ENCODE results near the gene WNK1. TPM values are rescaled to one million over a fixed set of nuclear protein-coding genes. Genes with fewer than 3 reads are reported as not detected.

WNK1 gene
- total RNA-seq, 4 donors from 2014 or later = 168 to 223 (median 204) TPM

DNA sequence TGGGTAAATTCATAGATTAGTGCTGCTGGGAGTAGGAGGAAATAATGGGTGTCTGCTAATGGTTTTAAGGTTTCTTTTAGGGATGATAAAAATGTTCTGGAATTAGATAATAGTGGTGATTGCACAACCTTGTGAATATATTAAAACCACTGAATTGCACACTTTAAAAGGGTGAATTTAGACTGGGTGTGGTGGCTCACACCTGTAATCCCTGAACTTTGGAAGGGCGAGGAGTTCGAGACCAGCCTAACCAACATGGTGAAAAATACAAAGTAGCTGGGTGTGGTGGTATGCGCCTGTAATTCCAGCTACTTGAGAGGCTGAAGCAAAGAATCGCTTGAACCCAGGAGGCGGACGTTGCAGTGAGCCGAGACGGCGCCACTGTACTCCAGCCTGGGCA lies 195.9 kb downstream of the WNK1 start:
- TF ChIP-seq, protein P1, sequence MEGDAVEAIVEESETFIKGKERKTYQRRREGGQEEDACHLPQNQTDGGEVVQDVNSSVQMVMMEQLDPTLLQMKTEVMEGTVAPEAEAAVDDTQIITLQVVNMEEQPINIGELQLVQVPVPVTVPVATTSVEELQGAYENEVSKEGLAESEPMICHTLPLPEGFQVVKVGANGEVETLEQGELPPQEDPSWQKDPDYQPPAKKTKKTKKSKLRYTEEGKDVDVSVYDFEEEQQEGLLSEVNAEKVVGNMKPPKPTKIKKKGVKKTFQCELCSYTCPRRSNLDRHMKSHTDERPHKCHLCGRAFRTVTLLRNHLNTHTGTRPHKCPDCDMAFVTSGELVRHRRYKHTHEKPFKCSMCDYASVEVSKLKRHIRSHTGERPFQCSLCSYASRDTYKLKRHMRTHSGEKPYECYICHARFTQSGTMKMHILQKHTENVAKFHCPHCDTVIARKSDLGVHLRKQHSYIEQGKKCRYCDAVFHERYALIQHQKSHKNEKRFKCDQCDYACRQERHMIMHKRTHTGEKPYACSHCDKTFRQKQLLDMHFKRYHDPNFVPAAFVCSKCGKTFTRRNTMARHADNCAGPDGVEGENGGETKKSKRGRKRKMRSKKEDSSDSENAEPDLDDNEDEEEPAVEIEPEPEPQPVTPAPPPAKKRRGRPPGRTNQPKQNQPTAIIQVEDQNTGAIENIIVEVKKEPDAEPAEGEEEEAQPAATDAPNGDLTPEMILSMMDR (IDR thresholded peaks at IDR 0.05 in 4 of 5, conservative IDR thresholded peaks at IDR 0.05 in 1 of 5) = no peak
- TF ChIP-seq POLR2A (IDR thresholded peaks at IDR 0.05) = no peak
- intact Hi-C loops (cut with DNase I; ENCODE audit: low total_unique reads) (loop anchor here (2.0 to 10.0 kb wide), 2 partner anchors 43 to 657 kb away; partner anchors contain the start of gene ERC1), in situ Hi-C loops (cut with MboI; ENCODE audit: low sequenced_read_pairs in 4 of 4) (loop anchor here in 1 of 4 donors (5.0 kb wide), 1 partner anchor 126 kb away; no protein-coding TSS in a partner anchor)
- no peaks in the 10 kb centered on the region for H3K27me3 ChIP-seq
- DNase-seq = no peak
- H3K27ac ChIP-seq = peak overlapping the region; percentile 91 to 97 (median 94)
- H3K36me3 ChIP-seq = no peaks in the 10 kb centered on the region
- H3K9me3 ChIP-seq = no peaks in the 10 kb centered on the region
- H3K4me3 ChIP-seq = peak overlapping the region; percentile 78 to 94 (median 92)
- no peak for ATAC-seq
- peaks cover 27 to 32% of the 10 kb centered on the region in 2 donors for H3K4me1 ChIP-seq

DNA sequence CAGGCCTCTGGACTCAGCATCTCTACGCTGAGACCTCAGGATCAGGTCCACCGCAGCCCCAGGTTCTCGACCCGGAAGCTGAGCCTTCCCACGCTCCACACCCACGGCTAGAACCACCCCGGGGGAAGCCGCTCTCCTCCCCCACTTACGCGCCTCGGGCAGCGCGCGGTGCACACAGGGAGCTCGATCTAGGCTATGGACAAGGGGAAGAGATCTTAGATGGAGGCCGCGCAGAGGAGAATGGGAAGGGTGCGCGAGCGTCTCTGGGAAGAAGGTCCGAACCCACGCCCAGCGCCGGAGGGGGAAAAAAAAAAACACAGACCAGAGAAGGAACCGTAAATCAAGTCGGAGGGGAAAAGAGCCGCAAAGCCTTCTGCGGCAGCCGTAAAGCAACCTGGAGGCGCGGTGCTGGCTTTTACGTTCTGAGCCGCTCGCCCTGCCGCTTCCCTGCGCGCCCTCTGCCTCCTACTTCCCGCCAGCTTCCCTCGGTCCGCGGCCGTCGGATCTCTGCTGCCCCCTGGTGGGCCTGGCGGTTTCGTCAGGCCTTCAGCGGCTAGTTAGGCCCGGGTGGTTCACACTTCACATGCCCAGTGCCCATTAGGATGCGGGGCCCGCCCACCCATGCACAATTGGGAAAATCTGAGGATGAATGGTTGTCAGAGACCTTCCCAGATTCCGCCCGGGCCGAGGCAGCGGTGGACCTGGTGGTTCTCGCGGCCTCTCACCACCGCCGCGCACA lies 197.2 kb downstream of the WNK1 start, which contains the start of gene RAD52:
Gene RAD52 (minus strand): TSS at position 242 of the 739 bp plus-strand sequence. CDS start 16,636 bp downstream, outside the sequence.
- peak within 1 kb of the TSS; percentile 78 to 94 (median 92) for H3K4me3 ChIP-seq
- in situ Hi-C loops (cut with MboI; ENCODE audit: low sequenced_read_pairs in 4 of 4) = loop anchor here (5.0 to 25.0 kb wide), 6 partner anchors 127 to 387 kb away; no protein-coding TSS in a partner anchor
- H3K4me1 ChIP-seq = peaks cover 16 to 25% of the 10 kb centered on the region in 2 donors
- ATAC-seq (peak; percentile 92 to 94), DNase-seq (peak; percentile 96 to 98)
- no peaks in the 10 kb centered on the region for H3K9me3 ChIP-seq
- H3K27me3 ChIP-seq = no peaks in the 10 kb centered on the region
- peak within 1 kb of the TSS; percentile 91 to 97 (median 94) for H3K27ac ChIP-seq
- TF ChIP-seq, protein P1 (IDR thresholded peaks at IDR 0.05 in 4 of 5, conservative IDR thresholded peaks at IDR 0.05 in 1 of 5) = peak; percentile 96 to 100 (median 99)
- TF ChIP-seq POLR2A (IDR thresholded peaks at IDR 0.05) = peak; percentile 81 to 88
- no peaks in the 10 kb centered on the region for H3K36me3 ChIP-seq
- intact Hi-C loops (cut with DNase I; ENCODE audit: low total_unique reads) = loop anchor here (1.0 to 10.0 kb wide), 6 partner anchors 41 to 655 kb away; partner anchors contain the start of gene ERC1

DNA sequence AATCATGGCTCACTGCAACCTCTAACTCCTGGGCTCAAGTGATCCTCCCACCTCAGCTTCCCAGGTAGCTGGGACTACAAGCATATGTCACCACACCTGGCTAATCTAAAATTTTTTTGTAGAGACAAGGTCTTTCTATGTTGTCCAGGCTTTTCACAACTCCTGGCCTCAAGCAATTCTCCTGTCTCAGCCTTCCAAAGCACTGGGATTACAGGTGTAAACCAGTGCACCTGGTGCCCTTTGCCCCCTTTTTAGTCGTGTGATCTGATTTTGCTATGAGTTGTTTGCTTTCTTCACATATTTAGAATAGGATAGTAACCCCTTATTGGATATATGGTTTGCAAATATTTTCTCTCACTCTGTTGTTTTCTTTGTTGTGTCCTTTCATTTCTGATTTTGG lies 198.8 kb downstream of the WNK1 start:
- H3K27ac ChIP-seq = no peak overlapping the region
- no peaks in the 10 kb centered on the region for H3K36me3 ChIP-seq
- in situ Hi-C loops (cut with MboI; ENCODE audit: low sequenced_read_pairs in 4 of 4) (loop anchor here (5.0 to 25.0 kb wide), 5 partner anchors 136 to 389 kb away; no protein-coding TSS in a partner anchor), intact Hi-C loops (cut with DNase I; ENCODE audit: low total_unique reads) (loop anchor here (5.0 kb wide), 1 partner anchor 631 kb away; no protein-coding TSS in a partner anchor)
- DNase-seq = no peak
- ATAC-seq = no peak
- H3K4me1 ChIP-seq = peaks cover 14 to 20% of the 10 kb centered on the region in 2 donors
- no peak overlapping the region for H3K4me3 ChIP-seq
- TF ChIP-seq, protein P1 (IDR thresholded peaks at IDR 0.05 in 4 of 5, conservative IDR thresholded peaks at IDR 0.05 in 1 of 5) = no peak
- no peak for TF ChIP-seq POLR2A (IDR thresholded peaks at IDR 0.05)
- no peaks in the 10 kb centered on the region for H3K9me3 ChIP-seq
- H3K27me3 ChIP-seq = no peaks in the 10 kb centered on the region

DNA sequence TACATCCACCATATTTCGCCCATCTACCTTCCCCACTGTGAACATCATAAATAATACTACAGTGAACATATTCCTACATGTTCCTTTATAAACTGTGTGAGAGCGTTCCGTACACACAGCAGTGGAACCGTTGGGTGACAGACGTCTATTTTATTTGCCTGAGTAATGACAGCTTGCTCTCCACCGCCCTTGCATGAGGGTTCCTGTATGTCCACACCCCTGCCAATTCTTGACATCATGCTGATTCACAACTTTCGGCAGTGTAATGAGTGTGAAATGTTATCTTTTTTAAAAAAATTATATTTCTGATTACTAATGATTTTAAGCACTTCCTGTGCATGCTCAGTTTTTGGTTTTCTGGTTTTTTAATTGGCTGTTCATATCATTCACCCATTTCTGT lies 201.4 kb downstream of the WNK1 start:
- Histone ChIP-seq H3K9me3 (no peaks in the 10 kb centered on the region), H3K4me1 (peaks cover 0 to 4% of the 10 kb centered on the region in 2 donors), H3K27ac (no peak overlapping the region), H3K36me3 (no peaks in the 10 kb centered on the region), H3K4me3 (no peak overlapping the region), H3K27me3 (no peaks in the 10 kb centered on the region)
- TF ChIP-seq, protein P1 (IDR thresholded peaks at IDR 0.05 in 4 of 5, conservative IDR thresholded peaks at IDR 0.05 in 1 of 5) = no peak
- TF ChIP-seq POLR2A (IDR thresholded peaks at IDR 0.05) = no peak
- ATAC-seq (no peak), DNase-seq (no peak)
- intact Hi-C loops (cut with DNase I; ENCODE audit: low total_unique reads) (loop anchor here (5.0 kb wide), 1 partner anchor 629 kb away; no protein-coding TSS in a partner anchor), in situ Hi-C loops (cut with MboI; ENCODE audit: low sequenced_read_pairs in 4 of 4) (loop anchor here (5.0 to 25.0 kb wide), 5 partner anchors 139 to 391 kb away; no protein-coding TSS in a partner anchor)

Measured in gastrocnemius medialis (tissue), 4 donors.